ENCODE results near the gene KCNK4. TPM values are rescaled to one million over a fixed set of nuclear protein-coding genes. Genes with fewer than 3 reads are reported as not detected.
A peak's percentile ranks its signal among the peaks of the same experiment; 100 is the strongest.

Gene KCNK4
- total and polyA plus RNA-seq, 2 of the 13 experiments (the other 11 are each of a cell fraction or from before 2014, with no cell fraction given) = not detected

GRCh38 chr11:64317961-64318765, 27.1 kb downstream of the KCNK4 start, which contains the start of gene PRDX5 (continued):
- TF ChIP-seq REST (IDR thresholded peaks at IDR 0.05; ENCODE audit: borderline replicate concordance in 1 of 2, low read depth in 1 of 2, low read length in 2 of 2) (no peak), HES4 (CRISPR knock-in tag; IDR thresholded peaks at IDR 0.05; ENCODE audit: borderline replicate concordance) (no peak), ZNF784 (CRISPR knock-in tag; IDR thresholded peaks at IDR 0.05; ENCODE audit: borderline replicate concordance) (no peak), E2F5 (CRISPR knock-in tag; conservative IDR thresholded peaks at IDR 0.05) (0 out of 2 replicates have a peak, but pooled peaks have one; percentile 47), TFDP2 (CRISPR knock-in tag; IDR thresholded peaks at IDR 0.05) (peak; percentile 50), LRRFIP1 (CRISPR knock-in tag; conservative IDR thresholded peaks at IDR 0.05) (no peak), CENPX (CRISPR knock-in tag; IDR thresholded peaks at IDR 0.05) (no peak), FOXO1 (CRISPR knock-in tag; IDR thresholded peaks at IDR 0.05) (0 out of 2 replicates have a peak, but pooled peaks have one; percentile 27), ZNF510 (CRISPR knock-in tag; IDR thresholded peaks at IDR 0.05; ENCODE audit: low read depth) (0 out of 2 replicates have a peak, but pooled peaks have one; percentile 74), ATRX (CRISPR knock-in tag; IDR thresholded peaks at IDR 0.05; ENCODE audit: borderline replicate concordance) (no peak), ZNF333 (CRISPR knock-in tag; IDR thresholded peaks at IDR 0.05; ENCODE audit: borderline replicate concordance) (no peak), NR2F6 (IDR thresholded peaks at IDR 0.05) (no peak), NR2F6 (CRISPR knock-in tag; IDR thresholded peaks at IDR 0.05) (0 out of 2 replicates have a peak, but pooled peaks have one; percentile 9)

All from HepG2 (cell line).